GM21786 (cell line): ENCODE data around the gene ATP23.

Source experiments
- ATAC-seq: cut with Tn5 transposase; IDR thresholded peaks from one replicate; pipeline ENCODE4 v1.9.1; 2021; ENCODE audit not compliant: unreplicated experiment

Gene ATP23, protein sequence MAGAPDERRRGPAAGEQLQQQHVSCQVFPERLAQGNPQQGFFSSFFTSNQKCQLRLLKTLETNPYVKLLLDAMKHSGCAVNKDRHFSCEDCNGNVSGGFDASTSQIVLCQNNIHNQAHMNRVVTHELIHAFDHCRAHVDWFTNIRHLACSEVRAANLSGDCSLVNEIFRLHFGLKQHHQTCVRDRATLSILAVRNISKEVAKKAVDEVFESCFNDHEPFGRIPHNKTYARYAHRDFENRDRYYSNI

DNA sequence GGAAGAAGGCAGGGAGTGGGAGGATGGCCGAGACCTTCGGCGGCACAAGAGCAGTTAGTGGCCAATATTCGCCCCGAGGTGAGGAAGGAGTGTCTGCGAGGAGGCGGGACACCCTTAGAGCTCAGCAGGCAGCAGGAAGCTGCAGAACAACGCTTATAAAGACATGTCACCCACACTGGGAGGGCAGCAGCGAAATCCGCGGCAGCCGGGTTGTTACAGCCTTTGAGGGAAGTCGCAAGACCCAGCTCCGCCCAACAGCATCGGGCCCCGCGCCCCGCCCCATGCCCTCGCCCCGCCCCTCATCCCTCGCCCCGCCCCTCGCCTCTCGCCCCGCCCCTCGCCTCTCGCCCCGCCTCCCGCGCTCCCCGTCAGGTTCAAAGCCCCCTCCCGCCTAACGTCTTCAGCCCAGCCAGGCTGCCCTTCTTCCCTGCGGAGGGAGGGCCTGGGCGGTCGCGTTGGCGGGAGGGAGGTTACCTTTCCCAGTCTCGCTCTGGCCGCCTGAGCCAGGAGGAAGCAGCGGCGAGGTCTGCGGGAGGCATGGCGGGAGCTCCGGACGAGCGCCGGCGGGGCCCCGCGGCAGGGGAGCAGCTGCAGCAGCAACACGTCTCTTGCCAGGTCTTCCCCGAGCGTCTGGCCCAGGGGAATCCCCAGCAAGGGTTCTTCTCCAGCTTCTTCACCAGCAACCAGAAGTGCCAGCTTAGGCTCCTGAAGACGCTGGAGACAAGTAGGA lies at the start of gene ATP23:
ATP23 (plus strand) TSS at position 403 of the 730 bp plus-strand sequence; CDS start at position 538, 135 bp downstream.
- ATAC-seq = peak; percentile 84

DNA sequence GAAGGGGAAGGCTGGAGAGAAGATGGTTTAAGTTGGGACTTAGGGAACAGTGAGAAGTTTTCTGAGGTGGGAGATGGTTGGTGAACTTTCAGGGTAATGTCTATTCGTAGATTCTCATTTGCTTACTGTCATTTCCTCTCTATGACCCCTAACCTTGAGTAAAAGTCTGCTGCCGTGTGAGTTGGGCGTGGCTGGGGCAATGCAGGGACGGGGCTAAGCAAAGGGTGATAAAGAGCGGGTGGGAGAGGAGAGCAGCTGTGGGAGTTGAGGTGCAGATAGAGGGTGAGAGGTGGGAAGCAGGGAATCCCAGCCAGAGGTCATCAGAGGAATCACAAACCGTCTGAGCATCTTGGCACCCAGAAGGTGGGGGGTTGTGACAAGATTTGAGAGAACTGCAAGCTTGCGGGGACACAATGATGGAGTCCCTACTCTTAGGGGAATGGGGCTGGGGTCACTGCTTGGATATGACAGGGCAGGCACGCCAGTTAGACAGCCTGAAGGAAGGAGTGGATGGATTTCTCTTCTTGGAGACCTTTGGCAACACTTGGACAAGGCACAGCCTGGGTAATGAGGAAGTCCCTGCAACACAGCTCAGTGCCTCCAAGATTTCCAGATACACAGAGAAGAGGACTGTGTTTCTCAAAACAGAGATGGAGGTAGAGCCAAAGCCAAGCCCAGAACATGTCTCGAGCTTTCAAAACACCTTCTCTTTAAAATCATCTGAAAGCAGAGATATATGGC lies 49.0 kb upstream of the ATP23 start:
- no peak for ATAC-seq

DNA sequence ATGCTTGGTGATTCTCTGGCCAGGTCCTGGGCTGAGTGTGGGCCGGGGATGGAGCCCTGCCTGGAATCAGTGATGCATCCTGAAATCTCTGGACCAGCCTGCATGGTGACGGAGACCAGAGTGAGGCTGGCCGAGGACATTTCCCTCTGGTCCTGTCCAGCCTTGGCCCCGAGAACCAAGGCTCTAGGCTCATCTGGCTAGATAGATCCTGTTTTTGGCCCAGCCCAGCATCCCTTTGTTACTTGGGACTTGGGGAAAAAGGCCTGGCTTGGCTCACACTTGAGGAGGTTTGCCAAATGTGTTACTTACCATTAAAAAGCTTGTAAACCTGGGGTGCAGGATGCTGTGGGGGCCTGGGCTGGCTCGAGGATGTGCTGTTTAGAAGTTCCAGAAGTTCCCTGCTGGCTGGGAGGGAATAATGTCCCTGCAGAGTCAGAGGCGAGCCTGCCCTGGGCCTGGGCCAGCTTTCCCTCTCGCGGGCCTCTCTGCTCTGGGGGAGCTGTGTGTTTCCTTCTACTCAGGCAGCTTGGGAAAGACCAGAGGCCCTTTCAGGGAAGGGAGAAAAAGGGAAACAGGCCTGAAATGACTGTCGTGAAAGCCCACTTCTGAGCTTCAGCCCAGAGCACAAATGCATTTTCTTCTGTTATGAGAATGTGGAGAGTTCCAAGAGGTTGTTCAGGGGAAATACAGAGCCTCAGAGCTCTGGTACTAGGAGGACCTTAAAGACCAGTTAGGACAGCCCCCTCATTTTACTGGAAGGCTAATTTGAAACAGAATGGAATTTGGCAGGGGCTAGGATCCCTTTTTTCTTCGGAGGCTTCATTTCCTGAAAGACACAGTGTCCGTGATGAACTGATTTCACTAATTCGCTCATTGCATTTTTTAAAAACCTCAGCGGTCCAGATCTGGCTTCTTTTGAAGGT lies 47.7 kb upstream of the ATP23 start:
- no peak for ATAC-seq

DNA sequence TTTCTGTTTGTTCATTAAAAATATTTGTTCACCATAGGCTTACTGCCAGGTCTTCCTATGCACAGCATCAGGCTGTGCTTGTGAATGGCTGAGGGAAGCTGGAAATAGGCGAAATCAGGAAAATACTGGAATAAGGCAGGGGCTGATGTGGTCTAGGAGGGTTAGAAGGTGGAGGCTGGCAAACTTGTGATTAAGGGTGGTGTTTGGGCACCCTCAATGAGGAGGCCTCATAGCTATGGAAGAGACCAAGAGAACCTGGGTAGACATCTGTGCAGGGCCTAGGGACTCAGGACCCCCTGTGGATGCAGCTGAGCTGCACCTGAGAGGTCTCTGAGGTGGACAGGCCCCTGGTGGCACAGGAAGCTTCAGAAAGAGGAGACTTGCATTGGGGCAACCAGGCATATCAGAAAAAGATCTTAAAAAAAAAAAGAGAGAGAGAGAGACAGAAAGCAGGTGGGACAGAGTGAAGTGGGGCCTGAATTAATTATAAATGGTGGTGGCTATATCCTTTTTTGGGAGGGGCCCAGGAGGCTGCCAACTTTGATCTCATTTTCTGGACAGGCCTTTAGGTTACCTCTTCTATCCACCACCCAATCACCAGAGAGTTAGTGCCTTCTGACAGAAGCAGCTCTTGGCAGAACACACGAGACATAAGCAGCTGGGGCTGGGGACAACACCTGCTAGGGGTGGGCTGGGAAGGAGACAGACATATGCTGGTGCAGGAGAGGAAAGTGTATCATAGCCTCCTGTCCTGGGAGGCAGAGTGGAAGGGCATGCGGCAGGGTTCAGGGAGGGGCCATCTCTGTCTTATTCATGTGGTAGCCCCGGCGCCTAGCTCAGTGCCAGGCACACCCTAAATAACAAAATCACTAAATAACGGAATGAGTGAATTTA lies 46.7 kb upstream of the ATP23 start:
- ATAC-seq = no peak

DNA sequence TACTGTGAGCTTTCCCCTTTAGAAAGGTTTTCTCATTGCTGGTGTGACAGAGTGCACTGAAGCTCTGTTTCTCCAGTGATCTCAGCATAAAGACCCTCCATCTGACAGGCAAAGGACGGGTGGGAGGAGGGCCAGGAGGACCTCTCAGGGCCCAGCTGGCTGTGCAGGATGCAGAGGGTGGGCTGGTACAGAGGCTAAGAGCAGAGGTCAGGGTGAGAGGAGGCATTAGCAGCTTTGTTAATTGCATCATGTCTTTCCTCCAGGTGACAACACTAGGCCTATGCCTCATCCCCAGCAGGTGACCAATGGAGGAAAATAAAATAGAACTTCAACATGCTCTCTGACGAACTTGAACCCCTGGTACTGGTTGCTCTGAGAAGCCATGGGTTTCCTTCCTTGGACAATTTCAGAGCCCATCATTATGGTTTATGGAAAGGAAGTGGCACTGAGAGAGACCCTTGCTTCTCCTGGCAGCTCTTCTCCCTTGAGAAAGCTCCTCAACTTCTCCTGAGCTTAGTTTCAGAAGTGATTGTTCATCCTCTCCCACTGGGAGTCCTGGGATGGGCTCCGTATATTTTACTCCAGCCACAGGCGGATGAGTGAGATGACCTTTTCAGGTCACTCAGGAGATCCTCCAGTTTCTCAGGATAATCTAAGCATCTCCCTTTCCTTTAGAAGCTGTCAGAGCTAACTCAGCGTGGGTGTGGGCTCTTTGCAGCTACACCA lies 45.8 kb upstream of the ATP23 start:
- no peak for ATAC-seq

DNA sequence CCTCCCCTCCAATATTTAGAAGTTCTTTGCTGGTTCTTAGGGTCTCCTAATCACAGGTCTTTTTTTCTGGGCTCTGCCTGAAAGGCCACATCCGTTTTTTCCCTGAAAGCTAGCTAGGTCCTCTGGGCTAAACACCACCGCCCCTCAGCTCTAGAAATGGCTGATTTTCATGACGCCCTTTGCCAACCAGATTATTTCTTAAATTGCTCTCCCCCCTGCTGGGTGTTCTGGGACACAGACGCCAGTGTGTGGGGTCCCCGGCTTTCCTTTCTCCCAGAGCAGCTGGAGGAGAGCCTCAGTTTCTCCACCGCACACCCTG lies 45.3 kb upstream of the ATP23 start:
- no peak for ATAC-seq

DNA sequence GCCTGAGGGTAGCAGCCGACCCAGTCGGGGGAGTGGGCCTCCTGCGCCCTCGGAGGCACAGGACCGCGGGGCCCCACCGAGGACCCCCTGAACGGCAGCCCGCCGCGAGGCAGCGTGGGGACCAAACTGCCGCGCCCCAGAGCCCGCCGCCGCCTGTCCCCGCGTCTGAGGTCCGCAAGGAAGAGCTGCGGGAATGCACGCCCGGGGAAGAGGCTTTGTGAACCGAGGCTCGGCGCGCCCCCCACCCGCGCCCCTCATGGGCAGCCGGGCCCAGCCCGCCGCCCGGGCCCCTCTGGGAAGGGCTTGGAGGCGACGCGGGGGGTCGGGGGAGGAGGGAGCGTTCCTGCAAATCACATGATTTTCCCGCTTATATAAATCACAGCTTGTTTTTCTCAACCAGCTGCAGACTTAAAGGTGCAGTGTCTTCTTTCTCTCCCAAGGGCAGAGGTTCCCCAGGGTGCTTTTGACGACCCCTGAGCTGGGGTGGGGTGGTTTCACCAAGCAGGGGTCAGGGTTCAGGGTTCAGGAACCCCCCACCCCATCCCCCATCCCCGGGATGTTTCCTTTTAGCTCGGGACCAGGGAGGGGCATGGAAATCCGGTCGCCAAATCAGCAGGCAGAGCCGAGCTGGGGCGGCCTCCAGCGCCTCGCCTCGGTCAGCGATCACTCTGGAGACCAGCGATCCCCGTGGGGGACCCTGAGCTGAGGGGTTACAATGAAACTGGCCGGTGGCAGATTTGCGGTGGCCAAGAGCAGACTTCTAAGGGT lies 44.7 kb upstream of the ATP23 start:
- no peak for ATAC-seq

DNA sequence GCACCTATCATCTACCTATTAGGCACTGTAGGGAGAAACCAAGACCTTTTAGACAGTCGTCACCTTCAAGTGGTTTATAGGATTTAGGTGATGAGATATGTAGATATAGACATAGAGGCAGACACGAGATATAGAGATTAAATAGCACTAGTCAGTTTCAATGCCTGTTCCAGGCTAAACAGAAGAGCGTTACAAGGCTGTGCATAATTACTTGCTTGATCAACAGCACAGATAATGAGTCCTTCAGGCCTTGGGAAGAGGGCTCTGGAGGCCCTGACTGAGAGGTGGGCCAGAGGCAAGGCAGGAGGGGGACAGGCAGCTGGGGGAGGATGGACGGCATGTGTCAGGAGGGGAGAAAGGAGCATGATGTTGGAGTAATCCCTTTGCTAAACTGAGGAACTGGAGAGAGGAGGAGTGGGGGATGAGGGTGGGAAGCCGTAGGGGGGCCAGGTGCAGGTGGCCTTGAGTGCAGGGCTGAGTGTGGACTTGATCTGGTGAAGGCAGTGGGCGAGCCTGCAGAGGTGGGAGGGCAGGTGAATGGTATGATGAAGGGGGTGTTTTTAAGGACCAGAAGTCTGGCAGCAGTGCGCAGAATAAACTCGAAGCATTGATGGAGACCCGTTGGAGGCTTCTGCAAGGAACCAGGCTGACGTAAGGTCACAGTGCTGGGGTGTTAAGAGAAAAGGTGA lies 43.9 kb upstream of the ATP23 start:
- ATAC-seq = no peak

DNA sequence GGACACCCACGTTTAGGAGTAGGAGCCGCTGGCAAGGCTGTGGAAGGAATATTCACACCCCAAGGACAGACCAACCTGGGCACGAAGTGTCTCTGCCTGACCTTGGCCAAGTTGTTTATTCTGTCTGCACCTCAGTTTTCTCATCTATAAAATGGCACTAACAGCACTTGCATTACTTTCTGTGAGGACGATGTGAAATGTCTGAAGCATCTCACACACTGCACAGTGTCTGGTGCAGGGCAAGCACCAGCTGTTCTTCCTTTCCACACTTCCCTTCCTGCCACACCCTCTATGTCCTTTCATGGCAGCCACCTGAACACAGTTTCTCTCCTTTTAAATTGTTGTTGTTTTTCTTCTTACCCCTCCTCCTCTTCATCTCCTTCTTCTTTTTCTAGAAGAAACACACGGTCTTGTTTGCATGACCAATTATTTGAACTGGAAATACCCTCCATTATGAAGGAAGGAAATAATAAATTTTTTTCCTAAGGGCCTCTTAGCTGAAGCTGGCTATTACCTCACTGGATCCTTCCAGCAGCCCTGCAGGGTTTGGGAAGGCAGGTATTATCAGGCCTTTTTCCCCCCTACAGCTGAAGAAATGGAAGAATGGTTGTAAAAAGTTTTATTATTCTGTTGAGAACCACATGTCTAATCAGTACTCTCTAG lies 42.9 kb upstream of the ATP23 start:
- no peak for ATAC-seq

DNA sequence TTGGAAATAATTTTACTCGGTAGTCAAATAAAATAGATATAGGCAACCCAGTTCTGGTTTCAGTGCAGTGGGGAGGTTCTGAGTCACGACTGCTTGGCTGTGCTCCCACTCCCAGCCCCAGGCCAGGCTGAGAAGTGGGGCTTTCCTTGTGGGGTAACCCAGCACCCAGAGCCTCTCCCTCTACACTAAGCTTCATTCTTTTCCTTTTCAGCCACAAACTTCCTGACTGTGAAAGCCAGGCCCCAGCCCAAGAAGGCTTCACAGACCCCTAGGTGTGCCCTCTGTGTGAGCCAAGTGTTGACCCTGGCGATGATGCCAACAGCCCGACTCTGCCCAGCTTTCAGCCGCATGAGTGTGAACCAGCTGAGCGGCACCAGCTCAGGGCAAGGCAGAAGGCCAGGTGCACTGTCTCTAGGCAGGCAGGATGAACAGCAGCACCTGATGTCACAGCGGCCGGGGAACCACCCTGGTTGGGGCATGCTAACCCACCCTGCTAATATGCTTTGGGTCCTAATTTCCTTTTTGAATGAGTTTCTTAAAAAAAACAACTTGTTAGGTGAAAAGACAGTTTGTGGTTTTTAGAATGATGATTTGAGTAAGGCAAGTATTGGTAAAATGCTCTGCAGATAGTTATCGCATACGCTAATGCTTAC lies 42.2 kb upstream of the ATP23 start:
- ATAC-seq = peak; percentile 86

DNA sequence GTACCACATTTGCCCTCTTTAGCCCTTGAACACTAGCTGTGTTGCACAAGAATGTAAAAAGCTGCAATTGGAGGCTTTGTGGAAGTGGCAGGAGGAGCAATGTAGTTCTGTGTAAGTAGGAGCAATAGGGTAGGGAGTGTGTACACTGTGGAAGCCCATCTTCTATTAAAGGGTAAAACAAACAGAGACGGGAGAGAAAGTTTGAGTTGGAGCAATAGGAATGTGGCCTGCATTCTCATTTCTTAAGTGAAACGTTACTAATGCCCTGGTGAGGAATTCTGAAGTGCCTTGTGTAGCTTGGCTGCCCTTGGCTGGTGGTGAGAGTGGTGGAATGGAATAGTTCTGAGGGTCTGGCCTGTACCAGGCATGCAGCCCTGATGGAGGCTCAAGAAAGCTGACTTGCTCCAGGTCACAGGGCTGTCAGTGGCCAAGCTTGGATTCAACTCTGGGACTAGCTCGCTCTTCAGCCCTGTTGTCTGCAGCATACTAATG lies 38.8 kb upstream of the ATP23 start:
- ATAC-seq = no peak

DNA sequence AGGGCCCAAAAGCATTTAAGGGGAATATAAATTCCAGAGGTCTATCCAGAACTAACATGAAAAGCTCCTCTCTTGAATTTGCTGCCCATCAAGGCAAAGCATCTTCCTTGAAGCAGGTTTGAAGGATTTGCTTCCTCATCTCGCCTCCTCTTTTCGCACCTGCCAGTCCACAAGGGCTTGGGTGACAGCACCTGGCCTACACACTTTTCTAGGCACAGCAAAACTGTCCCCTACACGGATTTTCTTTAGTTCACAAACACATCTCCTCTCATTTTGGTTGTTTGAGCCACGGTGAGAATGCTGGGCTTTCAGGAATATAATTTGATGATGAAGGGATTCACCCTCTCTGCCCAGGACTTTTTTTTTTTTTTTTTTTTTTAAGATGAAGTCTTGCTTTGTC lies 36.9 kb upstream of the ATP23 start:
- ATAC-seq = no peak

DNA sequence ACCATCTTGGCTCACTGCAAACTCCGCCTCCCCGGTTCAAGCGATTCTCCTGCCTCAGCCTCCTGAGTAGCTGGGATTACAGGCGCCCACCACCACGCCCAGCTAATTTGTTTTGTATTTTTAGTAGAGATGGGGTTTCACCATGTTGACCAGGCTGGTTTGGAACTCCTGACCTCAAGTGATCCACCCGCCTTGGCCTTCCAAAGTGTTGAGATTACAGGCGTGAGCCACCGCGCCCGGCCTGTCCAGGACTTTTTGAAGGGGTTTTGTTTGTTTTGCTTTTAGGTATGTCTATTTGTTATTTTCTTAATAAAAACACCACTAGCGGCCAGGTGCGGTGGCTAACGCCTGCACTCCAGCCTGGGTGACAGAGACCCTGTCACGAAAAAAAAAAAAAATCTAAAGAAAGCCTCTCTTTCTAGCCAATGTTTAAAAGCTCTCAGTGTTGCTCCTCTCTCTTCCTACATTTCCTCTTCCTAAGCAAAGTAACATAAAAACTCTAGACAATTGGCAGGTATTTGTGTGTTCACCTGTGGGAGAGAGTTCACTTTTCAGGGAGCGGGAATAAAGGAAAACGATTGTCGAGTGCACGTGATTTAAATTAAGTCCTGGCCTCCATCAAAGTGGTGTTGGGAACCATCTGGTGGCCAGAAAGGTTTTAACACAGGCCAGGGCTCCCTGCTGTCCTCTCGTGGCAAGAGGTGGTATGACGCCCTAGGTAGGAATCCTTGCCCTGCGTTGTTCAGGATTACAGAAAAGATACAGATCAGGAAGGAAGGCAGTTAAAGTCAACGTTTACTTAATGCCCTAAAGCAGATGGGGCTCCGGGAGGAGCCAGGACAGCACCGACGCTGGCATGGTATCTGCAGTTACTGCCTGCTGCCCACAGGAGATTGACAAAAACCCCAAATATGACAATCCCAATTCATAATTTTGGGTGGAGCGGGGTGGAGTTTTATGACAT lies 36.2 kb upstream of the ATP23 start:
- ATAC-seq = peak; percentile 89

DNA sequence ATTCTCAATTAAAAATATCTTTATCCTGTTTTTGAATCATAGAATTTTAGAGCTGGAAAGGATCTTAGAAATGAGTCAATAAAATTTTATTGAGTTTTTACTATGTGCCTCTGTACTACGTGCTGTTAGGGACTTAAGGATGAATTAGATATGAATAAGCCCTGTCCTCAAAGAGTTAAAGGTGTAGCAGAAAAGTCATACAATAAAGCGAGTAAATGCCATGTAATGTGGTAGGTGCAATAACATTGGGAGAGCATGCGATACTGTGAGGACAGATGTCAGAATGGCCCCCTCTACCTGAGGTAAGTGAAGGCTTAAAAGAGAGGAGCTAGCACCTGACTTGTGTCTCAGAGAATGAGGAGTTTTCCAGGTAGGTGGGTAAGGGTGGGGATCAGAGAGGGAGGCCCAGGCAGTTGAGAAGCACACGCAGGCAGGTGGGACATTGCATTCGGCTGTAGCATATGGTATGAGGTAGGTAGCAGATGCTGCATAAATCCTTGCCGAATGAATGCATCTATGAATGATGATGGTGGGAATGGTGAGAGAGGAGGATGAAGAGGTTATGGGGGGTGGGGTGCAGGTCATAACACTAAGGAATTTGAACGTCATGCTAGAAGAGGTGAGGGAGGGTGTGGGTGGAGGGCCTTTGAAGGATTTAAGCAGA lies 35.4 kb upstream of the ATP23 start:
- ATAC-seq = no peak

DNA sequence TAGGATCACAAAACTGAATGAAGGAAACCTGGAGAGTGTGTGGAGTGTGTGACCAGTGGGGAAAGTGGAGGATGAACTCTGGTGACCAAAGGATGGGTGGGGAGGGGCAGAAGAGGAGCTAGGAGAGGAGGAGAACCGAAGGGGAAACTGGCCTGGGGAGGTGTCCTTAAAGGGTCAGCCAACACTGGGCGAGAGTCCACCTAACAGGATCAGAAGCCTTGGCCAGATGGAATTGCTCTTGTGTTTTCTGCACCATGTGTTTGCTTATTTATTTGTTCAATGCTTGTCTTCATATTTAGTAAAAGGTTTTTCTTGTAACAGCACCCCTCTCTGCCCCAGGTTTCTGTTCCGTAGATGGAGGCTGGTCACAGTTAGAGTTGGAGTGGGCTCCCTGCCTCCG lies 34.5 kb upstream of the ATP23 start:
- ATAC-seq = no peak
